Heart left ventricle (tissue), 13 donors: ENCODE results near the gene NKAIN4.

Experiments used
- POLR2A ChIP-seq, 2 donors: fragments of 450-650 bp; IDR thresholded peaks; one replicate each; pipeline ENCODE4 v1.6.1; 2017; ENCODE audit warnings: antibody characterized with exemption in 2 of 2, mild to moderate bottlenecking in 2 of 2, moderate library complexity in 2 of 2
- TF ChIP-seq, protein P1 (sequence below), 12 donors: fragments of 200-600 bp; sonication (generic) in 4 of 12; IDR thresholded peaks; one replicate each; pipeline versions ENCODE4 v1.5.0 to v1.8.0; 2018 to 2022; ENCODE audit warnings: antibody characterized with exemption in 12 of 12, mild to moderate bottlenecking in 5 of 12
- donor health status: ischemic (EF 13 %, LVEDD 7.1; RV severe dilation, severe dysfunction).
- donor health status: DM: no; HTN: yes; CAD: no.
- donor health status: DM: no; HTN: no; CAD: no.
- donor health status: ischemic (EF 25% LVEDD 6.9; RV normal size, moderate dysfunction).
- donor health status: ischemic (EF 25% LVEDD 5.7; RV mildly dilated, moderate dysfunction).
- donor health status: ischemic (EF 35%, LVEDD 5.7; RV mildly dilated, moderate dysfunction).
- donor health status: nonischemic (EF 11% LVEDD 7.7; RV severe dilation, severe dysfunction).
- donor health status: DM: yes; HTN: yes; CAD: no.
- donor health status: PGD.
- donor health status: ischemic (EF 29% LVEDD 5.4; RV normal size, mild dysfunction).
- donor health status: nonischemic (EF 23%, LVEDD 6.1; RV moderate dilation, normal function).

DNA sequence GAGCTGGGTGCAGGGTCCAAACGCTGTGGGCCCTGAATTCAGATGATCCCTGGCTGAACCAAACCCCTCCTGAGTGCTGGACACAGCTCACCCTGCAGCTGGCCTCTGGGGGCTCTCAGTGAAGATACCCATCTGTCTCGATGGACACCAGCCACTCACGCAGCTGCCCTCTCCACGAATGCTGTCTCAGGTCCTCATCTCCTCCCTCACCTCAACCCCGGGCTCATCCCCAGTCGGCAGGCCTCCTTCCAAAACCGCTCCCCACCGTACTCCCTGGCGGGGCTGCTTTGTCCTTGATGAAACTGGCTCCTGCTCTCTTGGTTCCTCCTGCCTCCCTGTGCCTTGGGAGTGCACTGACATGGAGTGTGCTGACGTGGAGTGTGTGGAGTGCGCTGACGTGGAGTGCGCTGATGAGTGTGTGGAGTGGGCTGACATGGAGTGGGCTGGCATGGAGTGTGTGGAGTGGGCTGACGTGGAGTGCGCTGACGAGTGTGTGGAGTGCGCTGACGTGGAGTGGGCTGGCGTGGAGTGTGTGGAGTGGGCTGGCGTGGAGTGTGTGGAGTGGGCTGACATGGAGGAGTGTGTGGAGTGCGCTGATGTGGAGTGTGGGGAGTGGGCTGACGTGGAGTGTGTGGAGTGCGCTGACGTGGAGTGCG is 34.3 kb downstream of the NKAIN4 start:
- TF ChIP-seq, protein P1, sequence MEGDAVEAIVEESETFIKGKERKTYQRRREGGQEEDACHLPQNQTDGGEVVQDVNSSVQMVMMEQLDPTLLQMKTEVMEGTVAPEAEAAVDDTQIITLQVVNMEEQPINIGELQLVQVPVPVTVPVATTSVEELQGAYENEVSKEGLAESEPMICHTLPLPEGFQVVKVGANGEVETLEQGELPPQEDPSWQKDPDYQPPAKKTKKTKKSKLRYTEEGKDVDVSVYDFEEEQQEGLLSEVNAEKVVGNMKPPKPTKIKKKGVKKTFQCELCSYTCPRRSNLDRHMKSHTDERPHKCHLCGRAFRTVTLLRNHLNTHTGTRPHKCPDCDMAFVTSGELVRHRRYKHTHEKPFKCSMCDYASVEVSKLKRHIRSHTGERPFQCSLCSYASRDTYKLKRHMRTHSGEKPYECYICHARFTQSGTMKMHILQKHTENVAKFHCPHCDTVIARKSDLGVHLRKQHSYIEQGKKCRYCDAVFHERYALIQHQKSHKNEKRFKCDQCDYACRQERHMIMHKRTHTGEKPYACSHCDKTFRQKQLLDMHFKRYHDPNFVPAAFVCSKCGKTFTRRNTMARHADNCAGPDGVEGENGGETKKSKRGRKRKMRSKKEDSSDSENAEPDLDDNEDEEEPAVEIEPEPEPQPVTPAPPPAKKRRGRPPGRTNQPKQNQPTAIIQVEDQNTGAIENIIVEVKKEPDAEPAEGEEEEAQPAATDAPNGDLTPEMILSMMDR (IDR thresholded peaks at IDR 0.05) = no peak
- TF ChIP-seq POLR2A (IDR thresholded peaks at IDR 0.05) = no peak
